BJ (cell line): Measurements from ENCODE around the gene TMIE. TPM values are rescaled to one million over a fixed set of nuclear protein-coding genes. Genes with fewer than 3 reads are reported as not detected.
A peak's percentile ranks its signal among the peaks of the same experiment; 100 is the strongest.

Experiments used
- CTCF ChIA-PET: fragments of 350-600 bp; formaldehyde crosslinking; extraction: SDS; loops from one replicate; lab custom pipeline; 2021; ENCODE audit warnings: antibody characterized with exemption, inconsistent platforms; lab: Yijun Ruan, JAX
- POLR2A ChIA-PET: fragments of 300-600 bp; sonication (Branson Sonifier 250); formaldehyde crosslinking; extraction: SDS; loops from one replicate; lab custom pipeline; 2021; ENCODE audit warnings: antibody characterized with exemption; lab: Charles Lee
- DNase-seq: peaks from one replicate; pipeline ENCODE4 v3.0.0-alpha.2; 2011; ENCODE audit warnings: low read depth
- H3K27me3 ChIP-seq: 2 replicates; pipeline ENCODE4 v1.6.0; 2011; ENCODE audit warnings: low read length; ENCODE audit not compliant: control insufficient read depth, insufficient read depth
- H3K36me3 ChIP-seq: 2 replicates; pipeline ENCODE4 v1.5.1; 2011; ENCODE audit warnings: low read length; ENCODE audit not compliant: control insufficient read depth, insufficient read depth
- H3K4me3 ChIP-seq: 2 replicates; pipeline ENCODE4 v1.5.1; 2011; ENCODE audit warnings: low read depth, mild to moderate bottlenecking, control low read depth, low read length
- CTCF ChIP-seq: IDR thresholded peaks from 2 replicates; pipeline ENCODE4 v1.5.1; 2011; ENCODE audit warnings: low read depth, mild to moderate bottlenecking, control low read depth, inconsistent platforms, low read length, moderate library complexity; ENCODE audit not compliant: insufficient read depth
- polyA plus RNA-seq: library from polyadenylated mRNA; depleted of rRNA; stranded (reverse); fragments of >200 nt; gene quantifications from 2 replicates; pipeline ENCODE4 v1.2.3, GENCODE V29; 2011

Gene TMIE
- polyA plus RNA-seq, 1 experiment, result 0.27 TPM

- H3K27me3 ChIP-seq, result no peaks in the 10 kb centered on the region
- no peak overlapping the region for H3K4me3 ChIP-seq
- POLR2A ChIA-PET, result no interaction called here
- CTCF ChIA-PET, result interaction anchor here (1.7 kb wide), 1 partner anchor 202 kb away, joined by 6 read pairs; no protein-coding TSS in a partner anchor
- no peak for TF ChIP-seq CTCF
- H3K36me3 ChIP-seq, result no peaks in the 10 kb centered on the region
- DNase-seq, result no peak
Measured at GRCh38 chr3:46690798-46691197, 10.4 kb upstream of the TMIE start.

- Histone ChIP-seq H3K4me3 (peak overlapping the region; percentile 71), H3K27me3 (no peaks in the 10 kb centered on the region; the same call in 1 of the 2 replicates), H3K36me3 (no peaks in the 10 kb centered on the region)
- TF ChIP-seq CTCF, result no peak
- ChIA-PET POLR2A (no interaction called here), CTCF (interaction anchor here (0.6 to 1.9 kb wide), 7 partner anchors 13 to 244 kb away, joined by 3 to 6 read pairs (median 3); partner anchors contain the start of gene PTH1R)
- DNase-seq, result no peak
Measured at GRCh38 chr3:46692566-46692990, 8.6 kb upstream of the TMIE start.

DNA sequence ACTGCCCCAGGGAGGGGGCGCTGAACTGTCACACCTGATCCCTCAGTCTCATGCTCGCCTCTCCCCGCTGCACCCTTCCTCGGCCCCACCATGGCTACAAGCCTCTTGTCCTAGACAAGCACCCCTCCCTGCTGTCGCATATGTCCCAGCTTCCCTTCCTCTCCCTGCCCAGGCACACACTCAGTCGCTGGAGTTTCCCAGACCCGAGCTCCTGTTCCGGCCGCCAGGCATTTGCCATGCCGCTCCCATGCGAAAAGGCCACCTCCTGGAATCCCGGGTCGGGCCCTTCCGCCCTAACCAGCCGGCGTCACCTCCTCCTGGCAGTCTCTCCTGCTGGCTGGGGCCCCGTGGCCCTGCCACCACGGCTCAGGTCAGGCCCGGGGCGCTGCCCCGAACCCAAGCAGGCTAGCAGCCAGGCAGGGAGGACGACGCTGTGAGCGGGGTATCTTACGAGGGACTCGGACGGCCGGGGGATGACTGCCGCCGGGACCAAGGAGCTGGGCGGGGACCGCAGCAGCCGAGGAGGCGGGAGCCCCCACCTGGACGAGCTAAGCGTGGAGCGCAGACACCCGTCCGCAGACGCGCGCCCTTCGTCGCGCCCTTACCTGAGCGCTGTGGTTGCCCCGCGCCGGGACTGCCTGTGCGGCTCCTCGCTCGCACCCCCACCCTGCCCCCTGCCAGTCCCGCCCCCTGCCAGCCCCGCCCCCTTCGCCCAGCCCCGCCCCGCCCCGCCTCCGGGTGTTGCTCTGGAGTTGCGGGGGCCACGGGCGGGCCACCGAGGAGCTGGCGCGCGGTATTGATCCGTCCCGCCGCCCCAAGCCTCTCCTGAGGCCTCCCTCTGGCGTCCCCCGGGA is 7.9 kb upstream of the TMIE start, which contains the start of gene ALS2CL:
TSS of gene ALS2CL (minus strand) at position 642 of the 854 bp plus-strand sequence. CDS start 4,239 bp downstream, outside the sequence.
- Histone ChIP-seq H3K27me3 (no peaks in the 10 kb centered on the region; the same call in 1 of the 2 replicates), H3K36me3 (no peaks in the 10 kb centered on the region), H3K4me3 (peak within 1 kb of the TSS; percentile 71)
- POLR2A ChIA-PET, result no interaction called here
- no peak for DNase-seq
- no peak for TF ChIP-seq CTCF
- CTCF ChIA-PET, result interaction anchor here (0.7 to 1.9 kb wide), 4 partner anchors 64 to 205 kb away, joined by 3 to 5 read pairs (median 4); no protein-coding TSS in a partner anchor

GRCh38 chr3:46693892-46694226 is 7.3 kb upstream of the TMIE start:
- no peak for TF ChIP-seq CTCF
- POLR2A ChIA-PET, result no interaction called here
- CTCF ChIA-PET, result interaction anchor here (0.9 to 1.9 kb wide), 3 partner anchors 65 to 205 kb away, joined by 3 to 5 read pairs (median 3); no protein-coding TSS in a partner anchor
- Histone ChIP-seq H3K4me3 (peak overlapping the region; percentile 71), H3K36me3 (no peaks in the 10 kb centered on the region), H3K27me3 (no peaks in the 10 kb centered on the region; the same call in 1 of the 2 replicates)
- DNase-seq, result no peak

GRCh38 chr3:46694520-46694919 is 6.7 kb upstream of the TMIE start:
- CTCF ChIA-PET, result interaction anchor here (0.7 to 1.6 kb wide), 5 partner anchors 11 to 128 kb away, joined by 3 read pairs; partner anchors contain the start of gene LRRC2
- no peak overlapping the region for H3K4me3 ChIP-seq
- POLR2A ChIA-PET, result no interaction called here
- DNase-seq, result no peak
- no peaks in the 10 kb centered on the region for H3K36me3 ChIP-seq
- no peak for TF ChIP-seq CTCF
- H3K27me3 ChIP-seq, result no peaks in the 10 kb centered on the region; the same call in 1 of the 2 replicates
